WERI-Rb-1 (cell line): ENCODE measurements around the gene SYTL2.

Experiments used
- DNase-seq: peaks from one replicate; pipeline ENCODE4 v3.0.0-alpha.2; 2020
- H3K27ac ChIP-seq: fragments of 250-450 bp; sonication (Bioruptor Pico); 2 replicates; pipeline ENCODE4 v1.5.1; 2020; ENCODE audit warnings: mild to moderate bottlenecking, moderate library complexity
- H3K27me3 ChIP-seq: fragments of 250-450 bp; sonication (Bioruptor Pico); 2 replicates; pipeline ENCODE4 v1.5.1; 2021; ENCODE audit warnings: mild to moderate bottlenecking, low read depth, moderate library complexity; ENCODE audit not compliant: insufficient read depth, severe bottlenecking
- H3K36me3 ChIP-seq: fragments of 250-450 bp; sonication (Bioruptor Pico); 2 replicates; pipeline ENCODE4 v1.5.1; 2020; ENCODE audit warnings: mild to moderate bottlenecking, moderate library complexity
- H3K4me3 ChIP-seq: 2 replicates; pipeline ENCODE4 v1.5.1; 2011; ENCODE audit warnings: low read depth, mild to moderate bottlenecking, control low read depth, low read length
- H3K9me3 ChIP-seq: fragments of 250-450 bp; sonication (Bioruptor Pico); 2 replicates; pipeline ENCODE4 v1.5.1; 2021; ENCODE audit warnings: mild to moderate bottlenecking, moderate library complexity; ENCODE audit not compliant: severe bottlenecking
- CTCF ChIP-seq: IDR thresholded peaks from 2 replicates; pipeline ENCODE4 v1.5.1; 2011; ENCODE audit warnings: low read depth, mild to moderate bottlenecking, control low read depth, inconsistent platforms, low read length

SYTL2 gene

DNA sequence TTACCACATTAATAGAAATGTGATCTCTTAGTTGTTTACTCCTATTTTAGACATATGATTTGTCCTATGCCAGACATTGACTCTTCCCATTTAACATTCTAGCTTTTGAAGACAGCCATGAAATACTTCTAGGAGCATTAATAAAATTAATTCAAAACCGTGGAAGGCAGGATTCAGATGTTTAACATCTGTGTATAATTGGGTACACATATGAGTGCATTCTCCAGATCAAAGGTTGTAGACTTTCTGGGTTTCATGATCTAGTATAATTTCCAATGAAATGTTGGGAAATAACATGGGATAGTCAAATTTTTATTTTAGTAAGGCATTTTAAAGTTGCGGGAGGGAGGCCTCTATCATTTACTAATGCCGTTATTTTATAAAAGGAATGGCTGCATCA lies 89.8 kb downstream of the SYTL2 start:
- Histone ChIP-seq H3K27me3 (no peaks in the 10 kb centered on the region), H3K4me3 (no peak overlapping the region), H3K36me3 (no peaks in the 10 kb centered on the region), H3K9me3 (no peaks in the 10 kb centered on the region), H3K27ac (no peak overlapping the region)
- TF ChIP-seq CTCF, result no peak
- no peak for DNase-seq

DNA sequence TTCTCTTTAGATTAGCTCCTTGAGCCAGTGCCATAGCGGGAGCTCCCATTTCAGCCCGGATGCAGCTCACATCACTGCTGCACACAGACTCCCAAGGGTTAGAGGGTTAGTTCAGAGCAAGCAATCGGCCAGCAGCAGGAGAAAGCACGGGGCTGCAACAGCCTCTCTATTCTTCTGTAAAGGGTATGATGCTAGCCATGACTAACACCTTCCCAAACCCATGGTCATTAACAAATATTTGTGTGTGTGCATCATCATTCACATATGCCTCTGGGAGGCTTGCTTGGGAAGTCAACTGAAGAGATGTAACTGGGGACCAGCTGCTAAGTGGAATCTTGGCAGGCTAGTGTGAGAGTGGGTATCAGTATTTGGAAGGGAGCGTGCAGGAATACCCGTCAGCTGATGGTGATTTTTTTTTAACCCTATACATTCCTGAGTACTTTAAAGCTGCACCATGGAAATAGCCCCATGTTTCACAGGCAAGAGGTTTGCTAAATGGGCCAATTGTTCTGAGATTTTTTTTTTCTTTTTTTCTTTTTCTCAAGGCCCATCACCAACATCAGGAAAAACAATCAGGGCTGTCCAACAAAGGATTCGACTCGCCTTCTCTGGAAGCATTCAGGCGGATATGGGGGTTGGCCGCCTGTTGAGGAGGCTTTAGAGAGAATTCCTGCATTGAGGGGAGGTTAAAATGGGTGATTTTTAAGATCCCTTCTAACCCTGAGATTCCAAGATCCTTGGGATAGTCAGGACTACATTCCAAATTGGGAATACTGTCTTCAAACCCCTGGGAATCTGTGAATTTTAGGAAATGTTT lies 91.7 kb downstream of the SYTL2 start:
- Histone ChIP-seq H3K27ac (no peak overlapping the region), H3K36me3 (no peaks in the 10 kb centered on the region), H3K27me3 (no peaks in the 10 kb centered on the region), H3K4me3 (no peak overlapping the region), H3K9me3 (no peaks in the 10 kb centered on the region)
- no peak for TF ChIP-seq CTCF
- no peak for DNase-seq

DNA sequence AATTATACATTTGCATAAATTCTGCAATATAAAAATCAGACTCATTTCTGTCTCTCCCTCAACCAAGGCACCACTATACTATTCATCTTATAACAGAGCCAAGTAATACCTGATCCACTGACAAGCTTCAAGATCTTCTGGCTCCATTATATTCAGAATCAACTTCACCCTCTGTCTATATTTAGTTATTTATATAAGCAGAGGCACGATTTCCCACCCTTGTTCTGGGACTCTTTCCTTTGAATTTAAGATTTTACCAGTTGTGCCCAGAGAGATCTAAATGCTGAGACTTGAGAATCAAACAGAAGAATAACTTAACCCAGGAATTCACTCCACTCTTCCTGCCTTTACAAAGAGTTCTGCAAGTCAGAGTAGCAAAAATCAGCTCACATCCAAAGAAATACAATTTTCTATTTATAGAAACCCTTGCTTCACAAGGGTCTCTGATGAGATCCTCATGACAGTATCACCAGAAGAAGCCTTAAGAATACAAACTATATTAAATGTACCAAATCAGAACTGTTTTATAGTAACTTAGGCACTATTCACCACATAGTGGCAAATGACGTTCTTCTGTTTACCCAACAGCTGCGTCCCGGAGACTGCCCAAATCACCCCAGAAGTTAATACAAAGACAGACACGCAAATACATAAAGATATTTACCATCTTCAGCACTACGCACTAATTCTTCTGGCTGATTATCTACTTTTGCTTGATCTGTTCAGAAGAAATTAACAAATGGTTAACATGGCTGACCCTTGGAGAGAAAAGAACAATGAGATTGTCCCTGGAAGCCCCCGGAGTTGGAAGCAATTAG lies 92.6 kb downstream of the SYTL2 start:
- Histone ChIP-seq H3K4me3 (no peak overlapping the region), H3K27ac (no peak overlapping the region), H3K9me3 (no peaks in the 10 kb centered on the region), H3K27me3 (no peaks in the 10 kb centered on the region), H3K36me3 (no peaks in the 10 kb centered on the region)
- no peak for DNase-seq
- no peak for TF ChIP-seq CTCF

GRCh38 chr11:85717429-85717828 lies 93.5 kb downstream of the SYTL2 start:
- no peak overlapping the region for H3K27ac ChIP-seq
- no peak for DNase-seq
- H3K4me3 ChIP-seq, result no peak overlapping the region
- TF ChIP-seq CTCF, result no peak
- no peaks in the 10 kb centered on the region for H3K27me3 ChIP-seq
- no peaks in the 10 kb centered on the region for H3K9me3 ChIP-seq
- no peaks in the 10 kb centered on the region for H3K36me3 ChIP-seq

DNA sequence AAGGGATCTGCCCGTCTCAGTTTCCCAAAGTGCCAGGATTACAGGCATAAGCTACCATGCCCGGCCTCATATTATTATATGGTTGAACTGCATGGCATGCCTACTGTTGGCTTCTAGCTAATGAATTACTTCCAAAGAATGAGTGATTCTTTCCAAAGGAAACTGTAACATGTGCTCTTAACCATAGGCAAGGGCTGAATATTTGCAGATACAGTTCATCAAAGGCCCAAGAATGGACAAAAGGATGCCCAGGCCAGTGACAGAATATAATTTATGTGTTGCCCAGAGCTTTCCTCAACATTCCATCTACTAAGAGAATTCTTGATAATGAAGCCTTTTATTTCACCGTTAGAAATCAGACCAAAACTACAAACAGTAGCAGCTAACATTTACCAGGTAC lies 98.0 kb downstream of the SYTL2 start:
- no peak for TF ChIP-seq CTCF
- H3K36me3 ChIP-seq, result no peaks in the 10 kb centered on the region
- no peak for DNase-seq
- H3K27me3 ChIP-seq, result no peaks in the 10 kb centered on the region
- no peak overlapping the region for H3K4me3 ChIP-seq
- no peak overlapping the region for H3K27ac ChIP-seq
- no peaks in the 10 kb centered on the region for H3K9me3 ChIP-seq
